ENCODE results near the gene MOSPD2.

MOSPD2 gene

DNA sequence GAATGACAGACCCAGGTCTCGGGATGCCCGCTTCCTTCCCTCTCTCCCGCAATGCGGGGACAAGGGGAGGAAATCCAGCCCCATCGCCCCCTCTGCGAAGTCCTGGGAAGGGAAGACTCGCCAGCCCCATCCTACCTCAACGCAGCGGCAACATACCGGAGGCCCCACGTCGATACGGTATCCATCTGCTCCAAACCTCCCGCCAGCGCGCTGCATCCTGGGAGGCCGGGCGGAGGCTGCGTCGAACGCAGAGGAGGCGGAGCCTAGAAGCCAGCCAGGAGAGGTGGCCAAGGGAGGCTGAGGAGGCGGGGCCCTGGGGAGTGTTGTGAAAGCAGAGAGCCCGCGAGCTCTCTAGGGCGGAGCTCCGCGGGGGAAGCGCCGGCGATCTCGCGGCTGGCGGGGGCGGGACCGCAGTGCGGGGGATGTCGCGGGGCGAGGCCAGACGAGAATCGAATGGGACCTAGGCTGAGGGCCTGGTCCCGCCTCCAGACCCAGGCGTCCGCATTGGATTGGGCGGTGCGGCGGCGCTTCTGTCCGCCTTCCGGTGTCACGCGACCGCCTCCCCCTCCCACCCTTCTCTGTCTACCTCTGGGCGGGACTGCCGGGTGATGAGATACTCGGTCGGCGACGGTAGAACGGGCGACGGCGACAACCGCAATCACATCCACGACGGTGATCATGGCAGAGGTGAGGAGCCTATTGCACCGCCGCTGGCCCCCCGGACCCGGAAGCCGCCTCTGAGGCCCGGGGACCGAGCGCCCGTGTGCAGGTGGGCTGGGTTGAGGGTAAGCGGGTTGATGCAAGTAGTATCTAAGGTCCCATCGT is at the start of gene MOSPD2, which contains the start of gene FANCB:
Gene MOSPD2, plus strand, starts transcription at position 571 of the 825 bp plus-strand sequence. Its CDS starts 108 bp downstream, at position 679.
Gene FANCB, minus strand, starts transcription at position 219 of the 825 bp plus-strand sequence. CDS start 7,559 bp downstream, outside the sequence.
- peak; percentile 91 for DNase-seq

GRCh38 chrX:14825851-14826250 is 47.4 kb upstream of the MOSPD2 start:
- no peak for DNase-seq

GRCh38 chrX:14826319-14826718 is 46.9 kb upstream of the MOSPD2 start:
- no peak for DNase-seq

- DNase-seq = no peak
These were observed 43.6 kb upstream of the MOSPD2 start for GRCh38 chrX:14829643-14830042.

DNA sequence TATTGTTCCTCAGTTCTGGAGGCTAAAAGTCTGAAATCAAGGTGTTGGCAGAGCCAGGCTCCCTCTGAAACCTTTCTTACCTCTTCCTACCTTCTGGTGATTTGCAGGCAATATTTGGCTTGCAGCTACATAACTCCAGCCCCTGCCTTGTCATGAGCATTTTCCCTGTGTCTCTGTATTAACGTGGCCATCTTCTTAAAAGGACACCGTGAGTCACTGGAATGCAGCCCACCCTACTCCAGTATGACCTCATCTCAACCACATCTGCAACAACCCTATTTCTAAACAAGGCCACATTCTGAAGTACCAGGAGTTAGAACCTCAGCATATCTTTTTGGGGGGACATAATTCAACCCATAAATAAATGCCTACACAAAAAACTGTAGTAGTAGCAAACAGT is 41.1 kb upstream of the MOSPD2 start:
- no peak for DNase-seq

DNA sequence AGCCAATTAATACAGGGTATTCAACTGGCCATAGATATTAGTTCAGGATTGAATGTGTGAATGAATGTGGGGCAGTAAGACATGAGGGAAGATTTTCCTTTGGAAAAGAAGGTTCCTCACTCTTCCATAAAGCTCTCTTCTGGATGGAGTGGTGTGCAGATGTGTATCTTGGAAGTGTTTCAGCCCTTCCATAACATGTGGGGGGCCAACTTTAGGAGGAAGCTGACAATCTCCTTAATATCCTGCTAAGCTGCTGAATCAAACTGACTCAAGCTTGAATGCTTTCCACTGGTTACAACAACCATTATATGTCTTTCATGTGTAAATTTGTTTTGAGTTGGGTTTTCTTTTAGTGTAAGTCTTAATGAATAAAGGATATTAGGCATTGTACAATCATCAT is 40.6 kb upstream of the MOSPD2 start:
- DNase-seq = no peak

DNA sequence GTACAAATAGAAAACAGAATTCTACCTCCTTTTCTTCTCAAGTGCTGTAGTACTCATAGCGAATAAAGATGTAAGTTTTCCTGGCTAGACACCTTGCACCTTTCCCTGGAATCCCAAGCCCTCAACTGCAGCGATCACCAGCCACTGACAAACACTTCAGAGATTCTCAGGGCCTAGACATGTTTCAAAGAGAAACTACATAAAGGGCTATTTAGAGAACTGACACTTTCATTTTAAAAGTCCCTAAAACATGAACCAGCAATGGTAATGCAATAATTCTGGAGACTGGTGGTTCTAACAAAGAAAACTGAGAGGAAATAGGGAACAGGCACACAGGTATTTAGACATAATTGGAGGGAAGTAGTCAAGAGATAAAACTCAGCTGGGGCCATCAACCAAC is 36.1 kb upstream of the MOSPD2 start:
- DNase-seq = no peak

DNA sequence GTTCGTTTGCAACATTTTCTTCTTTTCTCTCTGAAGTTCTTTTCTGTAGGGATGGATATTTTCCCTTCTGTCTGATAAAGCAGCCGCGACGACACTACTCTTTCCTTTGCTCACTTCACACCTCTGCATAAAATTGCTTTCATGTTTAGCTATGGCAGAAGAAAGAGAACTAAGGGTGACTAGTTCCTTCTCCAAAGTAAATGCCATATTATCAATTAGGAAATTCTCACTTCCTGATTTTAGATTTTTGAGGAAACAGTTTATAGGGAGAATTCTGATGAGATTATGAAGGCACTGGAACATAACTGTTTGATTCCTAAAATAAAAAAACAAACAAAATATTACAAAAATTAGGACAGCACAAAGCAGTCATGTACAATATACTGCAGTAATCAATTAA is 29.6 kb upstream of the MOSPD2 start:
- DNase-seq = no peak

DNA sequence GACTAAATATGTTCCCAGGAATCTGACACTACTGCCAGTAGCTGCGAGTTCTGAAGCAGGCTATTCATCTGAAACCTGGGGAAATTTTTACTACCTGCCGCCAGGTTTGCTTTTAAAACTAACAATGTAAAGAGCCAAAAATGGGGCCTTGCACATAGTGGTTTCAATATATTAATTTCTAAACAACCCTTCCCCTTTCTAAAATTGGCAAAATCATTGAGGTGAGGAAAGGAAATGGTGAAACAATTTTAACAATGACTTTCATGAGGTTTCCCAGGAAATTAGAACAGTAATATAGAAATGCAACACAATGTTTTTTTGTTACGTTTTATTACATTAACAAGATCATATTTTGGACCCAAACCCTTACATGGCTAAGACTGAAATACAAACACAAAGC is 21.7 kb upstream of the MOSPD2 start:
- DNase-seq = no peak

DNA sequence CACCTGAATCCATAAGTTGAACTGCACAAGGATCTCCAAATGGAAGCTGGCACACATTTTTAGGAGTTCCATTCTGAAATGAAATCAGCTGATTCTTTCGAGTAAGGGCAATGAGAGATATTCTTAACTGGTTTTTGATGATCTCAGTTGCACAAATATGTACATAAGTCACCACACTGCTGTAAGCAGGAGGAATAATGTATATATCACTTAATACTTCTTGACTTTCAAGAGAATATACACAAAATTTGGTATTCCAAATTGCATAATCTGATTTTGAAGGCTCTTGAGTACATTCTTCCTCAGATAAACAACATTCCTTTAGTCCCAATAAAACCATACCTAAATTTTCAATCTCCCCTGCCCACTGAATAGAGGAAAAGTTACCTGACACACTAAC is 8.6 kb upstream of the MOSPD2 start:
- DNase-seq = no peak

- DNase-seq = no peak
These were observed 8.0 kb upstream of the MOSPD2 start for GRCh38 chrX:14865201-14865600.

DNA sequence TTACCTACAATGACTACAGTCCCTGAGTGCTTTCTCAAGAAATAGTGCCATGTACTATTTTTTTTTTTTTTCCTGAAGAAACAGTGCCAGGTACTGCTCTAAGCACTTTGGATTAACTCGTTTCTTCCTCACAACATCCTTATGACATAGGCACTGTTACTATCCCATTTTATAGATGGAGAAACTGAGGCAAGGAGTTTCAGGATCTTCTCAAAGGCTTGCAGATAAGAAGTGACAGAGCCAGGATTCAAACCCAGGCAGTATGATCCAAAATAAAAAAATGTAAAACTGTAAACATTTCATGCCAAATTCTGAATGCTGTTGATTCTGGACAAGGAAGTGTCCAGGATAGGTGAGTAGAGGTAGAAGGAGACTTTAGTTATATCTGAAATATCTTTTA is 1.5 kb upstream of the MOSPD2 start:
- DNase-seq = no peak

GRCh38 chrX:14872355-14872754 is 866 bp upstream of the MOSPD2 start:
- no peak for DNase-seq

- no peak for DNase-seq
These were observed 442 bp downstream of the MOSPD2 start for GRCh38 chrX:14873676-14874049.

DNA sequence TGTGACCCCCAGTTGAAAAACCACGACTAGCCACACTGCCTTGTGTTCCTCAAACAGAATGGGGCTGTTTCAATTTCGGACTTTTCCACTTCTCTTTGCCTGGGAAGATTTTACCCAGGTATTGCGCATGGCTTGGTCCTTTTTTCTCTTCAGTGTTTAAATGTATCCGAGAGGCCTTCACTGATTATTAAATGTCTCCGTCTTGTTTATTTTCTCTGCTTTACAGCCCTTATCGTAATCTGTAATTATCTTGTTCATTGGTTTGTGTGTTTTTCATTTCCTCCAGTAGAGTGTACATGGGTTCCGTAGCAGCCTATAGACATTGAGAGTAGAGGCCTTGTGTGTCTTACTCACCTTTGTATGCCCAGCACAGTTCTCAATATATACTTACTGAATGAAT is 2.4 kb downstream of the MOSPD2 start:
- no peak for DNase-seq

- no peak for DNase-seq
These were observed 10.6 kb downstream of the MOSPD2 start for GRCh38 chrX:14883826-14884225.

DNA sequence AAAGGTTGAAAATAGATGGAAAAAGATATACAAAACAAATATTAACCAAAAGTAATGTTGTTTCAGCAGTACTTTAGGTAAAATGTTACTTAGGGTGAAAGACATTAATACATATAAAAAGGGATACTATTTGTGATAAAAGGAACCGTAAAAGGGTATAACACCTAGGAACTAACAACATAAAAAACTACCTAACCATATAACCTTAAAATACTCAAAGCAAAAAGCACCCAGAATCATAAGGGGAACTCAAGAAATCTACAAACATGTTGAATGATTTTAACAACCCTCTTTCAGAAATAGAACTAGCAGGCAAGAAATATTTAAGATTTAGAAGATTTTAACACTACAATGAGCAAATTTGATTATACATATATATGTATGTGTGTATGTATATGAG is 11.5 kb downstream of the MOSPD2 start:
- DNase-seq = no peak

- no peak for DNase-seq
These were observed 13.0 kb downstream of the MOSPD2 start for GRCh38 chrX:14886252-14886651.

GRCh38 chrX:14896273-14896672 is 23.1 kb downstream of the MOSPD2 start:
- DNase-seq = no peak

DNA sequence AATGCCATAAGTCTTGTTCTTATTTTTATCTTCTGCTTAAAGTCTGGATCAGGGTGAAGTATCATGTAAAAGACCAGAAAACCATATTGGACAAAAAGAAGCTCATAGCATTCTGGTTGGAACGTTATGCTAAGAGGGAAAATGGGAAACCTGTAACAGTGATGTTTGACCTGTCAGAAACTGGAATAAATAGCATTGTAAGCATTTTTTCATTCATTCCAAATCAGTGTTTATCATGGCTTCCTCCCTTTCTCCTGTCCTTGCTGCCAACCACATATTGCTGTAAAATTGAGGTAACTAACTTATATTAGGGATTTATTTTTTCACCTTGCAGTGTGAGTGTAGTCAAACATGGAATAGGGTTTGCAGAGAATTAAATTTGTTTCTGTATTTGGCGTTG is 23.8 kb downstream of the MOSPD2 start:
- no peak for DNase-seq

DNA sequence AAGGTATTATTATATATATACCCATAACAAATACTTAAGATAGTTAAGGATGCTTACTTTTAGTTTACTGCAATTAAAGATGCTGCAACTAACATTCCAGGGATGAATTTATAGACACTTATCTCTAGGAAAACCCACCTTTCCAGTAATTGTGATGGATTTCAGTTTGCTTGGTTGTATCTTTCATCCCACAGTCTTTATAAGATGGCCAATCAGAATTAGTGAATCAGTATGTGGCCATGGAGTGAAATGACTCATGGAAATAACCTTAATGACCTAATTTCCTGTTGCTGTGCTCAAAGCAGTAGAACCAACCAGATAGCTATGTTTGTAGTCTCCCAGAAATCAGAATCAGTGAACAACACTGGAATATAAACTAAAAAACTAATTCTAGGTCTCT is 26.4 kb downstream of the MOSPD2 start:
- no peak for DNase-seq

DNA sequence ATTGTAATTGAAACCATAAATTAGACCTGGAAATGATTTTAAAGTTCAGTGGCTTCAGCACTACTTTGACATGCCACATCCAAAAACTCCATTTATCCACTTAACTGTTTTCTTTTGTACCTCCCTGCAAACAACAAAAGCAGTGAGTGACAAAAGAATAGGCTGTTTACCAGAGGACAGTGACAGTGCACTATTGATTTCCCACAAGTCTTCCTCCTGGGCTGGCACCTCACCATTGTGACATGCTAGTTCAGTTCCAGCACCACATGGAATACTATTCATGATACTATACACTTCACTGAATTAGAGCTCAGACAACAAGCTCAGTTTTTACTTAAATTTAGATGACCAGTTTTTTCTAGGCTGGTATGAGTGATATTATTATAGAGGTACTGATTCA is 29.3 kb downstream of the MOSPD2 start:
- DNase-seq = no peak

GRCh38 chrX:14903891-14904290 is 30.7 kb downstream of the MOSPD2 start:
- no peak for DNase-seq

DNA sequence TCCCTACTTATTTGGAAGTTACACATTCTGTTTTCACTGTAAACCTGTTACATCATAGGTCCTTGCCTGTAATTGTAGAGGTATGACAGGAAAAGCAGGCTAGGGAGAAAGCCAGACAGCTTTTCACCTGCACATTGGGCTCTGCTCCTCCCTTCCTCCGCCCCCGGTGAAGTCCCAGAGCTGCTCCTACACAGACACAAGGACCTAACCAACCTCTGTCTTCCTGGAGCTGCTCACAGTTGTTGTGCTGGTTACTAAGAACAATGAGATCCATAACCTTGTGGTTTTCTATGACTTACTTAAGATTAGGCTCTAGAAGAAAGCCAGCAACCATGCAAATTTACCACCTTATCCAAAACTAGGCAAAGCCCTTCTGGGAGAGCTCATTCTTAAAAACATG is 40.0 kb downstream of the MOSPD2 start:
- no peak for DNase-seq

GRCh38 chrX:14915596-14915995 is 42.4 kb downstream of the MOSPD2 start:
- DNase-seq = no peak

Data from stimulated activated CD8-positive, alpha-beta memory T cell treated with anti-CD3 and anti-CD28 coated beads, Interleukin-4, amount 100 ng/mL, for 48 hours (primary cell).